ENCODE results near the gene CEP112. TPM values are rescaled to one million over a fixed set of nuclear protein-coding genes. Genes with fewer than 3 reads are reported as not detected.

Gene CEP112
- polyA plus RNA-seq, 4 donors = 11.3 to 17.8 (median 16.9) TPM

GRCh38 chr17:65627891-65628643, 563.9 kb downstream of the CEP112 start:
- peak; percentile 15 to 28 (median 26) for DNase-seq (ENCODE audit: low read depth in 4 of 4, low spot score in 3 of 4)

DNA sequence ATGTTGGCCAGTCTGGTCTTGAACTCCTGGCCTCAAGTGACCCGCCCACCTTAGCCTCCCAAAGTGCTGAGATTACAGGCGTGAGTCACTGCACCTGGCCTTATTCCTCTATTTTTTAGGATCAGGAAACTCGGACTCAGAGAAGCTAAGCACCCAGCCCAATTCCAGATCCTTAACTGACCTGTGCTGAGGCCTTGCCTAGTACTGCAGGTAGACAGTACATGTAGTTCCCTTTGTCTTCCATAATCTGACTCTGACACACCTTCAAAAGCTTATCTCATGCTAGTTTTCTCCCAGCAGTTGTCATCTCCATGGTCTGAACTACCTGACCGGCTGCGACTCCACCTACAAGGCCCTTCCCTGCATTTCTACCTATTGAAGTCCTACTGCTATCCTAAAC, 564.8 kb downstream of the CEP112 start:
- DNase-seq (ENCODE audit: low read depth in 4 of 4, low spot score in 3 of 4) = no peak

GRCh38 chr17:65626451-65626850, 565.5 kb downstream of the CEP112 start:
- no peak for DNase-seq (ENCODE audit: low read depth in 4 of 4, low spot score in 3 of 4)

DNA sequence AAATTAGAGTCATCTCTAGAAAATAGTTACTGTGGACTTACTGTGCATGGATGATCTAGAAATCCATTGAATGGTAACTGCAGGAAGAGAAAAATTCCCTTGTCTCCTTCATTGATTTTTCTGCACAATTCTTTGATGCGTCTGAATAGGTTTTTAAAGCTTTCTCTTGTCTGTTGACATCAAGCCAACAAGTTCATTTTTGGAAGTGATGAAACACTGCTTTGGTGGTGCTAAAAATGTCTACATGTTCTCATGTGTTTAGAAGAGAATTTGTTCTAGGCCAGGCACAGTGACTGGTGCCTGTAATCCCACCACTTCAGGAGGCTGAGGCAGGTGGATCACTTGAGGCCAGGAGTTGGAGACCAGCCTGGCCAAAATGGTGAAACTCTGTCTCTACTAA, 573.4 kb downstream of the CEP112 start:
- DNase-seq (ENCODE audit: low read depth in 4 of 4, low spot score in 3 of 4) = no peak

- no peak for DNase-seq (ENCODE audit: low read depth in 4 of 4, low spot score in 3 of 4)
Observed at GRCh38 chr17:65617496-65617895, 574.4 kb downstream of the CEP112 start.

GRCh38 chr17:65609749-65610148, 582.2 kb downstream of the CEP112 start:
- no peak for DNase-seq (ENCODE audit: low read depth in 4 of 4, low spot score in 3 of 4)

DNA sequence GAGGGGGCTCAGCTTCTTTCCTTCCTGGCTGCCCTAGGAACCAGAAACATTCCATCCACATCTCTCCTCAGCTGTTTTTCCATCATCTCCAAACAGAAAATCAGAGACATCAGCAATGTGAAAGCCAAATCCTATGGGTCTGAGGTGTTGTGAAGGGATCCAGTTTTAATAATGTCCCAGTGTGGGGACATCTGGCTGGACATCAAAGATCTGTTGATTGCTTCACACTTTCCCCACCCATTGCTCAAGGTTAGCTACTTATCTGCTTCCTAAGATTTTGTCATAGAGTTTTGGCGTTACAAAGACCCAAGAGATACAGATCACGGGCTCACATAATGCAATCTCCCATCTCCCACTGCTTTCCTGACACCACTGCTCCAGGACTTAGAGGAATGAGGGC, 582.6 kb downstream of the CEP112 start:
- DNase-seq (ENCODE audit: low read depth in 4 of 4, low spot score in 3 of 4) = no peak

GRCh38 chr17:65604070-65604469, 587.9 kb downstream of the CEP112 start:
- DNase-seq (ENCODE audit: low read depth in 4 of 4, low spot score in 3 of 4) = no peak

- DNase-seq (ENCODE audit: low read depth in 4 of 4, low spot score in 3 of 4) = no peak
Observed at GRCh38 chr17:65601881-65602280, 590.1 kb downstream of the CEP112 start.

- no peak for DNase-seq (ENCODE audit: low read depth in 4 of 4, low spot score in 3 of 4)
Observed at GRCh38 chr17:65601145-65601544, 590.8 kb downstream of the CEP112 start.

GRCh38 chr17:65600518-65600917, 591.4 kb downstream of the CEP112 start:
- no peak for DNase-seq (ENCODE audit: low read depth in 4 of 4, low spot score in 3 of 4)

DNA sequence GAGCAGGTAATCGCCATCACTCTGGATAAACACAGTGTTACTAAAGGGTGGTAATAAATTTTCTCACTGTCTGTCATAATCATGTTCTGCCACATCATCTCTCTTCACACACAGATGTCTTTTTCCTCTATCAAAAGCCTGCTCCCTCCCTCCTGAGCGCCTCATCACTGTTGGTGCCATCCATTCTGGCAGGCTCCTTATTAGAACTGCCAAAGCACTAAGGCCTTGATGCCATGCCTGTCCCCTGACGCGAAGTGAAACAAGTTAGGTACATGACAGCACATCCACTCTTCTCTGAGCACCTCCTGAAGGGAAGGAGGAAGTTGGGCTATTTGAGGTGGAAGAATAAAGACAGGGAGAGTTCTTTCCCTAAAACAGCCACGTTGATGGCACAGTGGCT, 592.3 kb downstream of the CEP112 start:
- DNase-seq (ENCODE audit: low read depth in 4 of 4, low spot score in 3 of 4) = no peak

DNA sequence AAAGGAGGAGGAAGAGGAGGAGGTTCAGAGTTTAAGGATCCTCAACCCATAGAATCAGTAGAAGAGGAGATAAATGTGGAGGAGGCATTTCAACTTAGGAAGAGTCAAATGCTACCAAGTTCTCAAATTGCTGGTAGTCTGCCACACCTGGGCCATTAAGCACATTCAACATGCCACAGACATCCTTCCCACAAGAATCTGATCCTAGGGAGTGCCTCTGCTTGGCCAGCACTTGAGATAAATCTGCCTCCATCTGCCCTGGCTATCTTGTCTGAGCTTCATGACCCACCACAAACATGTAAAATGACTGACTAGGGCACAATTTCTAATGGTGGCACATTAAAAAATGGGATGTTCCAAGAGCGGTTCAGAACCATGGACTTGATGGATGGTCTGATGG, 593.2 kb downstream of the CEP112 start:
- no peak for DNase-seq (ENCODE audit: low read depth in 4 of 4, low spot score in 3 of 4)

- no peak for DNase-seq (ENCODE audit: low read depth in 4 of 4, low spot score in 3 of 4)
Observed at GRCh38 chr17:65595071-65595656, 596.8 kb downstream of the CEP112 start.

DNA sequence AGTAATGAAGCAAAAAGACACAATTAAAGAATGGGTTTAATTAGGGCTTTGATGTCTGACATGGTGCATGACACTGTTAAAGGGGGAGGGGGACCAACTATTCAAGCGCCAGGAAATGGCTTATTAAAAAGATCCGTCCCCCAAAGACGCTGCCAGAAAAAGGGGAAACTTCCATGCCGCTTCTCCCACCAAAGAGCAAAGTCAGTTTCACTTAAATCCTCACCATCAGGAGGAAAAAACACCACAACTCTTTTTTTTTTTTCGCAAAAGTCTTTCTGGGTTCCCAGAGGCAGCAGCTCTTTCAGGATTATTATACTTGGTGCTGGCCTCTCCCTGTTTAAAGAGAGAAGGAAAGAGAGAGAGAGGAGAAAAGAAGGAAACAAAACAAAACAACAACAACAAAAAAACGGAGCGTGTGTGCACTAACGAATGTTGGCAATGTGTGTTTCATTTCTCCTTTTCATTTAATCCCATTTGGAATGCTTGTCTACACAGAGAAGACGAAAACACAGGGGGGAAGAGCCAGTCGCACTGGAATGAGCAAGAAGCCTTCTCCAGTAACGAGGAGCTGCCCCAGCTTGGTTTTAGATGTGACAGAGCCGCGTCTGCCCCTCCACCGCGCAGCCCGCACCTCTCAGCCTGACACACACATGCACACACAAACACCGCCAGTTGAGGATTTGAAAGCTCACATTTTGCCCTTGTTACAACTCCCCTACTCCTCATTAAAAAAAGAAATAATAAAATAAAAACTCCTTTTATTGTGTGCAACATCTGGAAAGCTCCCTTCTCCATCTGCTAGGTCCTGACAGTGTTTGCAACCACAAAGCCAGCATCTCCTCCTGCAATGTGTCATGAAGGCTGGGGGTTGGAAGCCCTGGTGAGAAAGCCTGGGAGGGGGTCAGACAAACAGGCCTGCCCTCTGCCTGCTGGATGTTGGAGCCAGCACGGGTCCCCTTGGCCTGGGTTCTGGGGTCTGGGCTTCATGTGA, 597.8 kb downstream of the CEP112 start:
- DNase-seq (ENCODE audit: low read depth in 4 of 4, low spot score in 3 of 4) = peak in 2 of 4 donors; percentile 27 to 32

- DNase-seq (ENCODE audit: low read depth in 4 of 4, low spot score in 3 of 4) = no peak
Observed at GRCh38 chr17:65593092-65593854, 598.7 kb downstream of the CEP112 start.

DNA sequence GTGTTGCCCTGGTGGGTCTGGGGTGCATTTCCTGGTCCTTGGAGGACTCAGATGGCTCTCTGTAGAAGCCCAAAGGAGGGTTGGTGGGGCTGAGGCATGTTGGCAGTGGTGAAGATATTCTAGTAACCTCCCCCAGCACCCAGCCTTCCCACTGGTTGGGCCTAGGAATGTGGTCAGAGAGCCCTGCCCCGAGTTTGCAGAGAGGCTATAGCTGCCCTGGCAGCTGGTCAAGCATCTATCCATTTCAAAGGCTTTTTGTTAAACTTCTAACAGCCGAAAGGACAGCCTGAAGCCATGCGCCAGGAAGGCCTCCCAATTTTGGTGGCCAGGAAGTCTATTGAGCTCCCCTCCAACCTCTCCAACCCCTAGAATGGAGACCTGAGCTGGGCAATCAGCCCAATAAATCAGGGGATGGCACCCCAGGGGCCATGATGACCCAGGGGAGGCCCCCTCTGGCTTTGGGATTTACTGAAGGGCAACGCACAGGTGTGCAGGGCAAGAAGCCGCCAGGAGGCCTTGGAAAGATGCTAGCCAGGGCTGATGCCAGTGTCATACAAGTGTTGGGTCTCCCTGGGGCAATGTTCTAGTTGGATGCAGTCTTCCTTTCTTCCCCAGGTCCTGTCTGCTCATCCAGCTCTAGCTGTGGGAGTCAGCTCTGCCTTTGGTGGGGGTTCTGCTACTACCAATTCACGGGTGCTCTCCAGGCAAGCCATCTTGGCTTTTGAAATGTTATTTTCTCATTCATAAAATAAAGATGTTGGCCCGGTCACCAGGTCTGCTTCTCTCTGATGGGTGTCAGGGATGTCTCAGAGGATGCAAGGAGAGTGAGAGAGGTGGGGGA, 599.6 kb downstream of the CEP112 start:
- no peak for DNase-seq (ENCODE audit: low read depth in 4 of 4, low spot score in 3 of 4)

DNA sequence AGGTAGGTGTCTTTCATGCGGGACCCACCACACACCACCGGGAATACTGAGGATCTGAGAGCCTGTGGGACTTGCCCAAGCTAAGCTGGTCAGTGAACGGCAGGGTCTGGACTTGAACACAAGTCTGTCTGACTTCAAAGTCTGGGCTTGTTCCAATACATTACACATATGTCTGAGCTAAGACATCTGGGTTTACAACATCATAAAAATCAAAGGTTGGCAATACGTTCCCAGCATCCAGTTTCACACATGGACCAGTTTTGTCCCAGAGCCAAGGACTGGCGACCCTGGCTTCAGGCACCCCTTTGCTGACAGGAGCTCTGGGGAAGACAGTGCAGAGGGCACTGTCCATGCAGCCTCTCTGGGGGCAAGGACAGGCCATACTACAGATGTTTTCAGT, 602.6 kb downstream of the CEP112 start:
- no peak for DNase-seq (ENCODE audit: low read depth in 4 of 4, low spot score in 3 of 4)

- no peak for DNase-seq (ENCODE audit: low read depth in 4 of 4, low spot score in 3 of 4)
Observed at GRCh38 chr17:65588181-65588808, 603.6 kb downstream of the CEP112 start.
